Measurements from ENCODE around the gene TBC1D32.

TBC1D32 gene

DNA sequence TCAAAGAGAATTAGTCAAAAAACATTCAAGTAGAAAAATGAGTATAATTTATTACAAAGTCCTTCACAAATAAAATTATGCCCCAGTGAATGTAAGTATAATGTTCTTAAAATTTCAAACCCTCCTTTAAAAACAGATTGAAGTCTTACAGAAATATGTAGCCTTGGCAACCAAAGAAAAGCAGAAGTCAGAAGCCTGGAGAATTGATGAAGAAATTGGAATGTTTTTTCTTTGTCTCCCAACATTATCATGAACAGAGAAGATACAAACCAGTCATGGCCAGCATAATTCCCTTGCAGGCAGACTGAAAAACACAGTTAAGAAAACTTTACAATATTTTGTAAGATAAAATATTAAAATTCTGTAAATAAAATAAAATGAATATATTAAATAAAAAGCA is 221.9 kb downstream of the TBC1D32 start:
- no peak for DNase-seq (ENCODE audit: low read depth in 1 of 2, low spot score in 1 of 2)
- no peak overlapping the region for H3K27ac ChIP-seq (replicated peaks)

DNA sequence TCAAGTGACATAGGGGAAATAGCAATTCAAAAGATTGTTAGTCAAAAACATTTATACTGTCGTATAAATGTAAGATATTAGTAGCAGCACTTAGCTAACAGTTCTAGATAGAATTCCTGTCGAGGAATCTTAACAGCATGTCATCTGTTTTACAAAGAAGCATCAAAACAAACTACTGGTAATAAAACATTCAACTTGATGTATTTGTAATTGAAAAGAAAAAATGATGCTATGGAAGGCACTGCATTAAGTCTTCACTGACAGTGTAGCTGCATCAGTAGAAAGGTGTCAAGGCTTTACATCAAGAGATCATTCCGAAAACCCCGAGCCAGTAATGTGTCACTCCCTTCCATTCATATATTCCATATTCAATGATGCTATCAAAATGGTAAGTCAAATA is 223.5 kb downstream of the TBC1D32 start:
- TF ChIP-seq GABPA (IDR thresholded peaks at IDR 0.05; ENCODE audit: low read depth) (no peak), REST (IDR thresholded peaks at IDR 0.05; ENCODE audit: insufficient replicate concordance, low read depth) (no peak), POLR2AphosphoS5 (IDR thresholded peaks at IDR 0.05; ENCODE audit: low read depth) (no peak), SPI1 (IDR thresholded peaks at IDR 0.05; ENCODE audit: borderline replicate concordance, low read depth) (no peak)
- TF ChIP-seq, protein P1, sequence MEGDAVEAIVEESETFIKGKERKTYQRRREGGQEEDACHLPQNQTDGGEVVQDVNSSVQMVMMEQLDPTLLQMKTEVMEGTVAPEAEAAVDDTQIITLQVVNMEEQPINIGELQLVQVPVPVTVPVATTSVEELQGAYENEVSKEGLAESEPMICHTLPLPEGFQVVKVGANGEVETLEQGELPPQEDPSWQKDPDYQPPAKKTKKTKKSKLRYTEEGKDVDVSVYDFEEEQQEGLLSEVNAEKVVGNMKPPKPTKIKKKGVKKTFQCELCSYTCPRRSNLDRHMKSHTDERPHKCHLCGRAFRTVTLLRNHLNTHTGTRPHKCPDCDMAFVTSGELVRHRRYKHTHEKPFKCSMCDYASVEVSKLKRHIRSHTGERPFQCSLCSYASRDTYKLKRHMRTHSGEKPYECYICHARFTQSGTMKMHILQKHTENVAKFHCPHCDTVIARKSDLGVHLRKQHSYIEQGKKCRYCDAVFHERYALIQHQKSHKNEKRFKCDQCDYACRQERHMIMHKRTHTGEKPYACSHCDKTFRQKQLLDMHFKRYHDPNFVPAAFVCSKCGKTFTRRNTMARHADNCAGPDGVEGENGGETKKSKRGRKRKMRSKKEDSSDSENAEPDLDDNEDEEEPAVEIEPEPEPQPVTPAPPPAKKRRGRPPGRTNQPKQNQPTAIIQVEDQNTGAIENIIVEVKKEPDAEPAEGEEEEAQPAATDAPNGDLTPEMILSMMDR (IDR thresholded peaks at IDR 0.05; ENCODE audit: insufficient read depth, low read length), result no peak
- Histone ChIP-seq H3K4me3 (replicated peaks; ENCODE audit: insufficient read depth, low read length) (no peak overlapping the region), H3K27ac (replicated peaks) (no peak overlapping the region), H3K27me3 (ENCODE audit: insufficient read depth, poor library complexity, severe bottlenecking) (no peaks in the 10 kb centered on the region)
- no peak for DNase-seq (ENCODE audit: low read depth in 1 of 2, low spot score in 1 of 2)

More for the DNA sequence above, 221.9 kb downstream of the TBC1D32 start:
- Histone ChIP-seq H3K27me3 (ENCODE audit: insufficient read depth, poor library complexity, severe bottlenecking) (no peaks in the 10 kb centered on the region), H3K4me3 (replicated peaks; ENCODE audit: insufficient read depth, low read length) (no peak overlapping the region)
- TF ChIP-seq REST (IDR thresholded peaks at IDR 0.05; ENCODE audit: insufficient replicate concordance, low read depth) (no peak), POLR2AphosphoS5 (IDR thresholded peaks at IDR 0.05; ENCODE audit: low read depth) (no peak), GABPA (IDR thresholded peaks at IDR 0.05; ENCODE audit: low read depth) (no peak), SPI1 (IDR thresholded peaks at IDR 0.05; ENCODE audit: borderline replicate concordance, low read depth) (peak; percentile 67)
- TF ChIP-seq, protein P1 (IDR thresholded peaks at IDR 0.05; ENCODE audit: insufficient read depth, low read length), result no peak

DNA sequence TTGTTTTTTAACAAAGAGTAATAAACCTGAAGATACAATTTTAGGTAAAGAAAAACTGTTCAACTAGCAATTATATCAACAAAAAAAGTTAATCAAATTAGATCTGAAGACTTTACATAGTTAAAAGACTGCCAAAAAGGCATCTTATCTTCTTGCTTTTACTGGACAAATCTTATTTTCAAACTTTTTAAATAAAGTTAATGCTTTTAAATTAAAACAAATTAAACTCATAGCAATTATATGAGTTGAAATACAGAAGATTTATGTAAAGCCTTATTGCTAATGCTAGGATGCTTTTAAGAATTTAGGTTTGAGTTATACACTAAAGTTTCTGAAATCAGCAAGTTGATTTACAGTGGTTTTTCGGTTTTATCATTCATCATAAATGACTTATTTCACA is 227.3 kb downstream of the TBC1D32 start:
- Histone ChIP-seq H3K27me3 (ENCODE audit: insufficient read depth, poor library complexity, severe bottlenecking) (no peaks in the 10 kb centered on the region), H3K4me3 (replicated peaks; ENCODE audit: insufficient read depth, low read length) (no peak overlapping the region), H3K27ac (replicated peaks) (no peak overlapping the region)
- no peak for DNase-seq (ENCODE audit: low read depth in 1 of 2, low spot score in 1 of 2)
- TF ChIP-seq SPI1 (IDR thresholded peaks at IDR 0.05; ENCODE audit: borderline replicate concordance, low read depth), result no peak
- no peak for TF ChIP-seq GABPA (IDR thresholded peaks at IDR 0.05; ENCODE audit: low read depth)
- no peak for TF ChIP-seq POLR2AphosphoS5 (IDR thresholded peaks at IDR 0.05; ENCODE audit: low read depth)
- no peak for TF ChIP-seq REST (IDR thresholded peaks at IDR 0.05; ENCODE audit: insufficient replicate concordance, low read depth)
- TF ChIP-seq, protein P1 (IDR thresholded peaks at IDR 0.05; ENCODE audit: insufficient read depth, low read length), result no peak
